HepG2 (cell line): ENCODE data around the gene MMP17. TPM values are rescaled to one million over a fixed set of nuclear protein-coding genes. Genes with fewer than 3 reads are reported as not detected.

Experiments
- ATAC-seq: fragments of 200-7000 bp; cut with Tn5 transposase; 3 replicates; pipeline ENCODE4 v1.9.1; 2020; ENCODE audit warnings: mild to moderate bottlenecking, moderate library complexity
- BruUV-seq: library from RNA; stranded (reverse); fragments of 400-500 nt; replicated peaks from 2 replicates; lab custom pipeline; 2021; lab: Mats Ljungman, UMichigan
- CTCF ChIA-PET: fragments of 300-600 bp; formaldehyde crosslinking; extraction: SDS; loops from one replicate; lab custom pipeline; 2021; ENCODE audit warnings: low total read pairs, inconsistent platforms, low intra/inter-chr PET ratio; lab: Yijun Ruan, JAX
- POLR2A ChIA-PET: fragments of 350-600 bp; sonication (Branson Sonifier 250); formaldehyde crosslinking; loops from one replicate; lab custom pipeline; 2020; ENCODE audit warnings: antibody characterized with exemption, inconsistent platforms; lab: Yijun Ruan, JAX
- DNase-seq: peaks from one replicate; pipeline ENCODE4 v3.0.0-alpha.2; 2015; ENCODE audit warnings: low spot score
- FAIRE-seq: peaks from 3 replicates; lab custom pipeline; 2011; peaks lifted over from hg19 to GRCh38; lab: Jason Lieb, UNC
- H2AFZ ChIP-seq: one replicate; pipeline ENCODE4 v1.6.1; 2011; ENCODE audit warnings: low read length, inconsistent platforms
- H3K27ac ChIP-seq: fragments of 300-600 bp; 3 replicates; pipeline ENCODE4 v1.8.0; 2011; ENCODE audit warnings: mixed run types, mild to moderate bottlenecking, mixed read lengths, low read length, inconsistent platforms; ENCODE audit not compliant: insufficient read depth; ENCODE audit errors: extremely low read length
- H3K27me3 ChIP-seq, 2 experiments: fragments of 200-600 bp in 1 of 2; 2 replicates in 1 of 2; 3 replicates in 1 of 2; pipeline versions ENCODE4 v1.6.0 to v1.8.0; 2011; ENCODE audit warnings: low read length in 2 of 2, mild to moderate bottlenecking in 2 of 2, moderate library complexity in 2 of 2, inconsistent platforms in 1 of 2; ENCODE audit not compliant: insufficient read depth in 2 of 2, control insufficient read depth in 1 of 2
- H3K36me3 ChIP-seq, 2 experiments: fragments of 200-600 bp in 1 of 2; replicated peaks in 1 of 2; 2 replicates in 1 of 2; 3 replicates in 1 of 2; pipeline versions ENCODE4 v1.5.1 to v1.8.0; 2011; ENCODE audit warnings: low read length in 2 of 2, inconsistent platforms in 1 of 2; ENCODE audit not compliant: insufficient read depth in 2 of 2, control insufficient read depth in 1 of 2
- H3K4me1 ChIP-seq: 2 replicates; pipeline ENCODE4 v1.5.1; 2012; ENCODE audit warnings: low read length, inconsistent platforms; ENCODE audit not compliant: insufficient read depth
- H3K4me2 ChIP-seq: 2 replicates; pipeline ENCODE4 v1.6.0; 2011; ENCODE audit warnings: low read depth, low read length, inconsistent platforms
- H3K4me3 ChIP-seq, 3 experiments: fragments of 200-600 bp in 1 of 3; sonication (generic), shearing (Covaris generic) in 1 of 3; replicated peaks in 1 of 3; 2 replicates each; pipeline ENCODE4 v1.5.1; 2011 to 2016; ENCODE audit warnings: low read length in 3 of 3, inconsistent platforms in 2 of 3, low read depth in 2 of 3, mild to moderate bottlenecking in 2 of 3, control low read depth in 1 of 3, mixed read lengths in 1 of 3; ENCODE audit not compliant: insufficient read depth in 1 of 3
- H3K79me2 ChIP-seq: one replicate; pipeline ENCODE4 v1.6.1; 2011; ENCODE audit warnings: low read length, inconsistent platforms; ENCODE audit not compliant: insufficient read depth
- H3K9ac ChIP-seq: 2 replicates; pipeline ENCODE4 v1.6.0; 2011; ENCODE audit warnings: mild to moderate bottlenecking, low read depth, low read length, inconsistent platforms; ENCODE audit not compliant: insufficient read depth
- H3K9me3 ChIP-seq: 2 replicates; pipeline ENCODE4 v1.5.1; 2012; ENCODE audit warnings: mild to moderate bottlenecking, low read length
- H4K20me1 ChIP-seq: 2 replicates; pipeline ENCODE4 v1.6.0; 2011; ENCODE audit warnings: inconsistent platforms, mild to moderate bottlenecking, low read length, moderate library complexity; ENCODE audit not compliant: insufficient read depth
- DRAP1 ChIP-seq: IDR thresholded peaks from 2 replicates; pipeline ENCODE4 v1.6.1; 2016; ENCODE audit warnings: missing genetic modification reagents, missing compliant biosample characterization
- FOXP1 ChIP-seq, 2 experiments: fragments of 450-650 bp in 1 of 2; IDR thresholded peaks; 2 replicates each; pipeline ENCODE4 v1.6.1; 2017 to 2018; ENCODE audit warnings: antibody characterized with exemption in 1 of 2
- MTA3 ChIP-seq: sonication (generic); formaldehyde crosslinking; IDR thresholded peaks from 2 replicates; pipeline ENCODE4 v1.4.0; 2020; ENCODE audit warnings: missing genetic modification reagents
- NFYC ChIP-seq: IDR thresholded peaks from 2 replicates; pipeline ENCODE4 v1.6.1; 2016; ENCODE audit warnings: missing genetic modification reagents, missing compliant biosample characterization
- PRDM4 ChIP-seq: sonication (generic); formaldehyde crosslinking; IDR thresholded peaks from 2 replicates; pipeline ENCODE4 v1.9.0; 2021; ENCODE audit warnings: missing genetic modification reagents, borderline replicate concordance
- RBAK ChIP-seq: sonication (generic); formaldehyde crosslinking; IDR thresholded peaks from 2 replicates; pipeline ENCODE4 v1.5.1; 2020; ENCODE audit warnings: mild to moderate bottlenecking, missing genetic modification reagents
- RCOR2 ChIP-seq: IDR thresholded peaks from 2 replicates; pipeline ENCODE4 v1.6.1; 2016; ENCODE audit warnings: missing biosample characterization, missing genetic modification reagents
- SMAD3 ChIP-seq: sonication (generic); formaldehyde crosslinking; IDR thresholded peaks from 2 replicates; pipeline ENCODE4 v1.4.0; 2020; ENCODE audit warnings: missing genetic modification reagents
- TGIF2 ChIP-seq: IDR thresholded peaks from 2 replicates; pipeline ENCODE4 v1.6.1; 2016; ENCODE audit warnings: control low read depth, missing compliant biosample characterization
- ZFP36L1 ChIP-seq: sonication (generic); formaldehyde crosslinking; IDR thresholded peaks from 2 replicates; pipeline ENCODE4 v1.8.0; 2022; ENCODE audit warnings: mild to moderate bottlenecking, missing genetic modification reagents, moderate library complexity
- ZNF180 ChIP-seq: sonication (generic); formaldehyde crosslinking; IDR thresholded peaks from 2 replicates; pipeline ENCODE4 v1.4.0; 2020; ENCODE audit warnings: low read depth, missing genetic modification reagents, borderline replicate concordance
- ZNF282 ChIP-seq: fragments of 450-650 bp; IDR thresholded peaks from 2 replicates; pipeline ENCODE4 v1.6.1; 2018; ENCODE audit not compliant: partially characterized antibody
- ZNF570 ChIP-seq: sonication (generic); formaldehyde crosslinking; IDR thresholded peaks from 2 replicates; pipeline ENCODE4 v1.4.0; 2020; ENCODE audit warnings: mild to moderate bottlenecking, missing genetic modification reagents, borderline replicate concordance
- ZNF660 ChIP-seq: sonication (generic); formaldehyde crosslinking; IDR thresholded peaks from 2 replicates; pipeline ENCODE4 v1.5.1; 2020; ENCODE audit warnings: mild to moderate bottlenecking, low read depth, missing genetic modification reagents, borderline replicate concordance
- ZNF816 ChIP-seq: sonication (generic); formaldehyde crosslinking; IDR thresholded peaks from 2 replicates; pipeline ENCODE4 v1.8.0; 2022; ENCODE audit warnings: missing genetic modification reagents, mild to moderate bottlenecking, borderline replicate concordance
- ZNF83 ChIP-seq: sonication (generic); formaldehyde crosslinking; IDR thresholded peaks from 2 replicates; pipeline ENCODE4 v1.4.0; 2020; ENCODE audit warnings: missing genetic modification reagents, mild to moderate bottlenecking, borderline replicate concordance
- ZSCAN25 ChIP-seq: sonication (generic); formaldehyde crosslinking; IDR thresholded peaks from 2 replicates; pipeline ENCODE4 v1.8.0; 2022; ENCODE audit warnings: mild to moderate bottlenecking, missing genetic modification reagents
- WGBS: methylation state at CpG from one replicate; pipeline ENCODE4 v1.1.6; 2017; ENCODE audit warnings: low lambda C conversion rate; 5-methylcytosine and 5-hydroxymethylcytosine counted together
- in situ Hi-C: cut with HindIII; loops from 2 replicates; pipeline ENCODE4 v1.10.0; 2017; ENCODE audit warnings: low pct_unique_long_range_greater_than_20kb; ENCODE audit not compliant: extremely low pct_ligation_motif_present
- intact Hi-C: fragments of 100-400 bp; cut with micrococcal nuclease; formaldehyde crosslinking; loops from one replicate; pipeline ENCODE4 v1.10.0; 2022; ENCODE audit not compliant: unreplicated experiment
- polyA plus RNA-seq, 8 experiments: library from polyadenylated mRNA; depleted of rRNA in 3 of 8; stranded (reverse) in 7 of 8; unstranded in 1 of 8; fragments of >200 nt; fragmentation: Illumina TruSeq in 4 of 8; extraction: Trizol in 4 of 8; gene quantifications; 2 replicates each; pipeline versions ENCODE4 v1.2.1 to v1.2.3, GENCODE V29; 2011 to 2016; ENCODE audit warnings: low read depth in 4 of 8, missing spikeins in 1 of 8, mixed read lengths in 1 of 8; ENCODE audit not compliant: insufficient read depth in 1 of 8
- total RNA-seq, 5 experiments: library from RNA; depleted of rRNA; stranded (reverse); fragments of >200 nt; fragmentation: Illumina TruSeq; extraction: Trizol; gene quantifications; 2 replicates each; pipeline ENCODE4 v1.2.3, GENCODE V29; 2016; ENCODE audit warnings: low read depth in 1 of 5
- TF ChIP-seq, protein P1 (sequence below): sonication (generic); formaldehyde crosslinking; IDR thresholded peaks from 2 replicates; pipeline ENCODE4 v1.4.0; 2020; ENCODE audit warnings: missing genetic modification reagents

The MMP17 gene
- total and polyA plus RNA-seq, 2 of the 13 experiments (the other 11 are each of a cell fraction or from before 2014, with no cell fraction given), result 0.55 to 0.80 TPM

DNA sequence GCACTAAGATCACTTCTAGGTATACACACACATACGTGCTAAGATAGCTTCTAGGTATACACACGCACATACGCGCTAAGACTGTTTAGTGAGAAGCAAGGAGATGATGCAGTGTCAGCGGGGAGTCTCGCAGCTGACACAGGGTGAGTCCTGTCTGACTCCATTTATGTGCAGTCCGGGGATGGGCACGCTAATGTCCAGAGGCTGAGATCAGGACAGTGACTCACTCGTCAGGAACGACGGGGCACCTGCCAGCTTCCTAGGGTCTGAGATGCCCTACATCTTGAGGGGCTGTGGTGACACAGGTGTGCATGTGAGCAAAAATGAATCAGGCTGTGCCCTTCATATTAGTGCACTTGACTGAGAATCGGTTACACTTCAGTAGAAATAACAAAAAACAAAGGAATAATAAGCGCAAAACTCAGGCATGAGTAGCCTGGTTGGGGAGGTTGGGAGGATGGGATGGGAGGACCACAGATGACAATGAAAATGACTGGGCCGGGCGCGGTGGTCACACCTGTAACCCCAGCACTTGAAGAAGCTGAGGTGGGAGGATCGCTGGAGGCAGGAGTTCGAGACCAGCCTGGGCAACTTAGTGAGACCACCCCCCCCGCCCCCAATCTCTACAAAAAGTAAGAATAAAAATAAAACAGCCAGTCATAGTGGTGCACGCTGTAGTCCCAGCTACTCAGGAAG, 37.1 kb downstream of the MMP17 start (continued):
- TF ChIP-seq FOXP1 (IDR thresholded peaks at IDR 0.05) (no peak), FOXP1 (CRISPR knock-in tag; IDR thresholded peaks at IDR 0.05) (no peak), ZNF660 (CRISPR knock-in tag) (no peak), ZNF570 (no peak)

DNA sequence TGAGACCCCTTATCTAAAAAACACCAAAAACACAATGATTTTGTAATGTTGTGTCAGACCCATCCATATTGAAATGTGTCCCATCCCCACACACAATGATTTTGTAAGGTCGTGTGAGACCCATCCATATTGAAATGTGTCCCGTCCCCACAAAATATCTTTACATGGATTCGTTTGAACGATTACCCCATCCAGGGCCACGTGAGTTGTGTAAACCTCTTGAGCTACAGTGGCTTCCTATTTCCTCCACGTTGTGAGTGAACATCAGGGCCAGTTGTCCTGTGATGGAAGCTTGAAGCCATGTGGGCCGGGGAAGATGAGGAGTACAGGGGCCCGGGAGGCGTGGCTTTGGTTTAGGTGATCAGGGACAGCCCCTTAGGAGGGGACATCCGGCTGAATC, 39.3 kb downstream of the MMP17 start:
- WGBS, result 10% methylated on average over 10 of the region's 10 CpGs
- Histone ChIP-seq H3K79me2 (no peaks in the 10 kb centered on the region), H3K4me1 (peaks cover 31% of the 10 kb centered on the region), H2AFZ (no peak overlapping the region), H3K9me3 (no peaks in the 10 kb centered on the region), H3K4me2 (peak overlapping the region; percentile 7; the same call in 1 of the 2 replicates), H3K9ac (no peak overlapping the region), H3K4me3 (no peak overlapping the region), H3K36me3 (no peaks in the 10 kb centered on the region), H3K27me3 (peaks cover 5 to 6% of the 10 kb centered on the region in 2 experiments; a peak in 3 of 5 replicates), H3K27ac (no peak overlapping the region), H4K20me1 (no peaks in the 10 kb centered on the region)
- no peak for DNase-seq
- FAIRE-seq, result no peak
- intact Hi-C loops, result no loop called here
- in situ Hi-C loops, result no loop called here
- no TSS peak for BruUV-seq
- ChIA-PET CTCF (interaction anchor here (0.6 kb wide), 1 partner anchor 14 kb away, joined by 3 read pairs; no protein-coding TSS in a partner anchor), POLR2A (interaction anchor here (0.5 kb wide), 1 partner anchor 19 kb away, joined by 3 read pairs; no protein-coding TSS in a partner anchor)
- ATAC-seq, result no peak
- no peak for TF ChIP-seq DRAP1
- no peak for TF ChIP-seq RBAK (CRISPR knock-in tag)
- no peak for TF ChIP-seq NFYC (CRISPR knock-in tag)
- TF ChIP-seq, protein P1, sequence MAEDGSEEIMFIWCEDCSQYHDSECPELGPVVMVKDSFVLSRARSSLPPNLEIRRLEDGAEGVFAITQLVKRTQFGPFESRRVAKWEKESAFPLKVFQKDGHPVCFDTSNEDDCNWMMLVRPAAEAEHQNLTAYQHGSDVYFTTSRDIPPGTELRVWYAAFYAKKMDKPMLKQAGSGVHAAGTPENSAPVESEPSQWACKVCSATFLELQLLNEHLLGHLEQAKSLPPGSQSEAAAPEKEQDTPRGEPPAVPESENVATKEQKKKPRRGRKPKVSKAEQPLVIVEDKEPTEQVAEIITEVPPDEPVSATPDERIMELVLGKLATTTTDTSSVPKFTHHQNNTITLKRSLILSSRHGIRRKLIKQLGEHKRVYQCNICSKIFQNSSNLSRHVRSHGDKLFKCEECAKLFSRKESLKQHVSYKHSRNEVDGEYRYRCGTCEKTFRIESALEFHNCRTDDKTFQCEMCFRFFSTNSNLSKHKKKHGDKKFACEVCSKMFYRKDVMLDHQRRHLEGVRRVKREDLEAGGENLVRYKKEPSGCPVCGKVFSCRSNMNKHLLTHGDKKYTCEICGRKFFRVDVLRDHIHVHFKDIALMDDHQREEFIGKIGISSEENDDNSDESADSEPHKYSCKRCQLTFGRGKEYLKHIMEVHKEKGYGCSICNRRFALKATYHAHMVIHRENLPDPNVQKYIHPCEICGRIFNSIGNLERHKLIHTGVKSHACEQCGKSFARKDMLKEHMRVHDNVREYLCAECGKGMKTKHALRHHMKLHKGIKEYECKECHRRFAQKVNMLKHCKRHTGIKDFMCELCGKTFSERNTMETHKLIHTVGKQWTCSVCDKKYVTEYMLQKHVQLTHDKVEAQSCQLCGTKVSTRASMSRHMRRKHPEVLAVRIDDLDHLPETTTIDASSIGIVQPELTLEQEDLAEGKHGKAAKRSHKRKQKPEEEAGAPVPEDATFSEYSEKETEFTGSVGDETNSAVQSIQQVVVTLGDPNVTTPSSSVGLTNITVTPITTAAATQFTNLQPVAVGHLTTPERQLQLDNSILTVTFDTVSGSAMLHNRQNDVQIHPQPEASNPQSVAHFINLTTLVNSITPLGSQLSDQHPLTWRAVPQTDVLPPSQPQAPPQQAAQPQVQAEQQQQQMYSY (CRISPR knock-in tag), result no peak
- TF ChIP-seq PRDM4 (CRISPR knock-in tag), result no peak
- TF ChIP-seq RCOR2 (CRISPR knock-in tag), result no peak
- no peak for TF ChIP-seq MTA3 (CRISPR knock-in tag)
- TF ChIP-seq ZNF816 (CRISPR knock-in tag), result no peak
- no peak for TF ChIP-seq ZNF83 (CRISPR knock-in tag)
- TF ChIP-seq ZSCAN25 (CRISPR knock-in tag), result no peak
- no peak for TF ChIP-seq SMAD3 (CRISPR knock-in tag)
- TF ChIP-seq ZNF180 (CRISPR knock-in tag), result no peak
- TF ChIP-seq ZNF282, result no peak
- TF ChIP-seq TGIF2, result no peak
- TF ChIP-seq ZFP36L1 (CRISPR knock-in tag), result no peak
